NOMO-1 treated with dmso at 0.1 percent for 144 hours (cell line): ENCODE data around the gene NUDT8.
A peak's percentile ranks its signal among the peaks of the same experiment; 100 is the strongest.
"Not testable (repeated sequence)": the region's sequence is repeated elsewhere in the genome, so short reads cannot be mapped to it uniquely, and the experiment has no call there.

Source experiments
- DNase-seq: peaks from one replicate; lab custom pipeline; 2025; ENCODE audit not compliant: unreplicated experiment; lab: John Stamatoyannopoulos, UW

The NUDT8 gene

DNA sequence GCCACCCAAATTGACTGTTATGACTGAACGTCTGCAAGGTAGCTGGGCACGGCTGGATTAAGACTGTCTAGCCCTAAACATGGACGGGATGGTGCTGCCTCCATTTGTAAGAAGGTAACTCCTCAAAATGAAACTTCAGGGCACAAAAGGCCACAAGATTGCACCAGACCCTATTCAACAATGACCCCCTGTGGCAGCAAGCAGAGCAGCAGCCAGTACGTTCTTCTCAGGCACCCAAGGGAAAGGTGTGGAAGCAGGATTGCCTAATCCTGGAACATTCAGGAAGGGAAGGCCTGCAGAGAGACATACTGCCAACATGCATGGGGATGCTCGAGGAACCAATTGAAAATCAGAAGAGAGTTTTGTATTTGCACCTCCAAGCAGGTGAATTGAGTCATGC lies 14.3 kb upstream of the NUDT8 start:
- DNase-seq, result no peak

DNA sequence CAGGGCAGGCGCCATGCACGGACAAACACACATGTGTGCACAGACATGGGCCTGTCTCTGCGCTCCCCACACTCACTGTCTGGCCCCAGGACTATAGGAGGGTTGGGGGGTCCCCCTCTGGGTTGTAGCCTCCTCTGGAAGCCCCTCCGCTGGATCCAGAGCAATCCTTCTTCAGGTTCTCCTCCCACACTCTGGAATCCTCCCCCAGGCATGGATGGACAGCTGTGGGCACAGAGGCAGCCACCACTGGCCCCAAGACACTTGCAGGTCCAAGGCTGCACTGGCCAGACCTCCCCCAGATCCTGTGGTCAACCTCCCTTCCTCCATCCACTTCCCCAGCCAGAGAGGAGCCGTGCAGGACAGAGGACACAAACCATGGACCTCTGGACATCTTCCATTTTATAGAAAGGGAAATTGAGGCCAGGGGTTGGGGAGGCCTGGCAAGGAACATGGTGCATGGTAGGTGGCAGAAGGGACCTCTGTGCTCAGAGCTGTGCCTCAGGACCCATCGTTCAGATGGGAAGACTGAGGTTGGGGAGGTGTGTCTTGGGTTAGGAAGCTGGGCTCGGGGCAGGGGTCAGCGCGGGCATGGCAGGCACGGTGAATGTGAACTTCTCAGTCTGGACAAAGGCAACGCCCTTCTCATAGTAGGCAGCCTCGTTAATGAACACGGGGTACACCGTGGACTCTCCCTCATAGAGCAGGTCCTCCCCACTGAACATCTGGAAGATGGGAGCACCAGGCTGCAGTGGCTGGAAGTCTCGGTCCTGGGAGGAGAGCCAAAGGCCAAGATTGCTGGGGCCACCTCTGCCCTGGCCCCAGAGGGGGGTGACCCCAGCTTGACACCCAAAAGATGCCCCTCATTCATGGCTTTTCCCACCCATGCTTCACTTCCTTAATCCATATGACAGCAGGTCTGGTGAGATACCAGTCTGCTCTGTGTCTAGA lies 12.7 kb upstream of the NUDT8 start:
- no peak for DNase-seq

DNA sequence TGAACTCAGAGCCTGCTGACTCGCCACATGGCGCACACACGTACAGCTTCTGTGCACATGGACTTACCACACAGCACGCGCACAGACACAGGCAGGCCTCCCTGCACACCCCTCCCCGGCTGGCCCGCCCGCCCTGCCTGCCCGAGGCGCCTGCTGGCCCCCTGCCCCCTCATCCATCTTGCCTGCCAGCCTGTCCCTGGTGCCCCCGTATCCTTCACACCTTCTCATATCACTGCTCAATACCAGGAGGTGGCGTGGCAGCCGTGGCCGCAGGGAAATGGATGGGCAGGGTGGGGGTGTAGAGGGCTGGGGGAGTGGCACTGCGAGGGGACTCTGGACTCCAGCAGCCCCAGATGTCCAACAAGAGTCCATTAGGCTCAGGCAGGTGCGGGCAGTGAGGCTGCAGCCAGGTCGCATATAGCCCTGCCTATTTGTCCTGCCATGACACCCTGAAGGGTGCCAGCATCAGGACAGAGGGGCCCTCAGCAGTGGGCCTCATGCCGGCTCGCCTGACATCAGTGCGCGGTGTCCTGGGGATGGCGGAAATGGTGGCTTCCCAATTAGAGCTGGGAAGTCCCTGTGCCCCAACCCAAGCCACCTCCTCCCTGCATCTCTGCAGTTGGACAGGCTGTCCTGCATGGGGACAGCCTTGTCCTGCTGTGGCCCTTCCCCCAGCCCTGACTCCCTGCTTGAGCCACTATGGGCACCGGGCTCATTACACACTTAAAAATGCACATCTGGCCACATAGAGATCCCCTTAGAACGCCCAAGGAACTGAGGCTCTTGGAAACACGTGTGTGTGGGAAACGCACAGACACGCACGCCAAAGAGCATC lies 11.8 kb upstream of the NUDT8 start:
- no peak for DNase-seq

GRCh38 chr11:67640758-67641337 lies 11.1 kb upstream of the NUDT8 start:
- no peak for DNase-seq

GRCh38 chr11:67640021-67640757 lies 10.5 kb upstream of the NUDT8 start:
- DNase-seq, result peak; percentile 42

DNA sequence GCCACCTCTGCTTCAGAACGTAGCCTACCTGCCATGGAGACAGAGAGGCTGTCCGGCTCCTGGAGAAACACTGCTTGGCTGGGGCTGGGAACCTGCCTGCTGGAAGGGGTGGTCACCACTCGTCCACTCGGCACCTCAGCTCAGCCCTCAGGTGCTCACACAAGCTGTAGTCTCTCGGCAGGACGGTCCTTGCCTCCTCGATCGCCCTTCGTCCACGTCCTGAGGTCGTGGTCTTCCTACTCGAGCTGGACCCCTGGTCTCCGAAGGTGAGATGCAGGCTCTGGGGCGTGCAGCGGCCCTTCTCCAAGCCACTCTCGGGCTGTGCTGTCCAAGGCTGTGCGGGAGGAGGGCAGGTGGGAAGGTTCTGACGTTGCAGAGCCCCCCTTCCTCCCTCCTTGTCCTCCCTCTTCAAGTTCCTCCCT lies 9.7 kb upstream of the NUDT8 start, which contains the start of gene TBX10:
Gene TBX10 (minus strand): TSS at position 326 of the 422 bp plus-strand sequence. CDS start 291 bp downstream, at position 35.
- DNase-seq, result no peak

DNA sequence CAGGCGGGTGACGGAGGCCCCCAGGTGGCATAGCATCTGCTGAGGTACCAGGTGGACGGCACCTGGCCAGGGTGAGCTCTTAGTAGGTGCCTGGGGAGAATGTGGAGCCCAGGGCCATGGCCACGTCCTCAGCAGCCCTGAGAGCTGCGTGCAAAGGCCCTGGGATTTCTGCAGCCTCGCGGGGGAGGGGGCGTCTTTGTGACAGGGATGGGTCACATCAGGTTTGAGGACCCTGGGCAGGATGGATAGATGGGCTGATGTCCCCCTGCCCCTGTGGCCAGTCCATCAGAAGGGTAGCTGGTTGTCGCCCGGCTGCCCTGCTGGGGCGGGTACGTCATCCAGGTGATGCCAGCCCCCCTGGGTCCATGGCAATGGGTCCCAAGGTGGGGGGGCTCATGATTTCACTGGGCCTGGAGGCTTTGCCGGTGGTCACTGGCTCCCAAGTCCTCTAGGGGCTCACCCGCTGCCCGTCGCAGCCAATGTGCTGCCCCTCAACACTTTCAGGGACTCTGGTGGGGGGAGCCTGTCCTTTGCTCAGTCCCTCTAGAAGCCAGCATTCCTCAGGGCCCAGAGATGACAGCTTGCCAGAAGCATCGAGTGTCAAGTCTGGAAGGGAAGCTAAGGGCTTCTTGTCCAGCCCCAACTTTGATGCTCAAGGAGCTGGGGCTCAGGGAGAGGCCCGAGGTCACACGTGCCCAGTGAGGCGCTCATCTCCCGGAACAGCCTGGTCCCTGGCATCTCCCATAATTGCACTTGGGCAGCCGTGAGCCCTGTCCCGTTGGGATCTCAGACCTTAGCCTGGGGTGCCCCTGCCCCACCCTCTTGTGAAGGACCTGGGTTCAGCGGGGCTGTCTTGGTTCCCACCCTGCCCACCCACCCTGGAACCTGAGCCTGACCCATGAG lies 9.0 kb upstream of the NUDT8 start:
- DNase-seq, result no peak

DNA sequence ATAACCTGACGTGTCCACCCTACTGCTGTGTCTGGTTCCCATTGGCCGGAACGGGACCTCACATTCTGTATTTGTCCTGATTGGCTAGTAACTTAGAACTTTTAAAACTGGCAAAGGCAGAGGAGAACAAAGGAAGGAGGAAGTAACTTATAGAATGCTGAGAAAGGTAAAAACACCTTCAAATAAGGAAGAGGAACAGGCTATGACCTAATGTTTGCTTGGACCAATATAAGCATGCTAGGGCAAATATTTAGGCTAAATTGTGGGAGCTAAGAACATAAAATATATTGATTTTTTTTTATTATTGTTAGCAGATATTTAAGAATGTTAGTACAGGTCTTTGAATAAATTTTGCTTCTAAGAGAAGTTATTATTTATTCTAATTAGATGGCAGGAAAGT lies 7.7 kb upstream of the NUDT8 start:
- not testable (repeated sequence) for DNase-seq

GRCh38 chr11:67636962-67637361 lies 7.2 kb upstream of the NUDT8 start:
- no peak for DNase-seq

- no peak for DNase-seq
These were observed 5.4 kb upstream of the NUDT8 start for GRCh38 chr11:67635231-67635521.

DNA sequence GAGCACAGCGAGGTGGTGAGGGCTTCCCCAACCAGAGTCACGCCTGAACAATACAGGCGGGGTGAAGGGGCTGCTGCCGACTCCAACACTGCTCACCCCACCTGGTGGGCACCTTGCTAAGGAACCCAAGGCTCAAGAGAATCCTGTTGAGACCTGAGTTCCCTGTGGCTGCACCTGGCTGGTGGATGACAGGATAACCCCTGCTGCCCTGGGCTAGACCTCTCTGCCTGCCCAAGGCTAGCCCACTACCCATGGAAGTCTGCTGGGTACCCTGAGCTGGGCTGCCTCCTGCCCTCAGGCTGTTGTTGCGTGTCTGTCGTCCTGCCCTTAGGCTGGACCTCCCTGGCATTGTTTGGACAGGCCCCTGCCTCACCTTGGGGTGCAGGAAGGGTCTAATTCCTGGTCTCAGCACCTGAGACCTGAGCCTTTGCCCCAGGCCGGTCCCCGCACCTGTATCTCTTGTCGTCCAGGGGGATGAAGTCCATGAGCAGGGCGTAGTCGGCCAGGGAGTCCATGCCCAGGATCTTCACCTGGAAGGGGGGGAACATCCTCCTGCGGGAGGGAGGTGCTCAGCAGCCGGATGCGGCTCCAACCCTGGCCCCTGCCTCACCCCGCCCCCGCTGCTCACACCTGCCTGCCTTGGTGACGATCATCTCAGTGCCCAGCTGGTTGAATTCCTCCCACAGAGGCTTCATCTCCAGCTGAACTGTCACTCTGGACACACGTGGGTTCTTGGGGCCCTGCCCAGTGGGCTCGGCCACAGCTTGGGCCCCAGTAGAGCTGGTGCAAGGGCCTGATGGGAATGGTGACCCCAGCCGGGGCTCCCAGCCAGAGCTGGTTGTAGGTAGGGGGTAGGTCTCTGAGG lies 4.9 kb upstream of the NUDT8 start:
- no peak for DNase-seq

- no peak for DNase-seq
These were observed 4.1 kb upstream of the NUDT8 start for GRCh38 chr11:67633758-67634365.

- DNase-seq, result no peak
These were observed 3.4 kb upstream of the NUDT8 start for GRCh38 chr11:67632982-67633755.

GRCh38 chr11:67632175-67632981 lies 2.6 kb upstream of the NUDT8 start:
- no peak for DNase-seq

GRCh38 chr11:67631853-67632174 lies 2.1 kb upstream of the NUDT8 start:
- no peak for DNase-seq

- no peak for DNase-seq
These were observed 1.7 kb upstream of the NUDT8 start for GRCh38 chr11:67631411-67631810.

- no peak for DNase-seq
These were observed 1.2 kb upstream of the NUDT8 start for GRCh38 chr11:67630943-67631331.
